HCT116 (cell line): ENCODE results near the gene DTYMK.

Experiments used
- ATF3 ChIP-seq: IDR thresholded peaks from 2 replicates; pipeline ENCODE4 v1.6.1; 2012
- EGR1 ChIP-seq: IDR thresholded peaks from 2 replicates; pipeline ENCODE4 v1.6.1; 2012; ENCODE audit warnings: low read depth
- EZH2 ChIP-seq: fragments of 200-600 bp; sonication (generic); IDR thresholded peaks from 2 replicates; pipeline ENCODE4 v1.6.1; 2017; ENCODE audit warnings: antibody characterized with exemption, mixed run types
- EZH2phosphoT487 ChIP-seq: fragments of 200-600 bp; IDR thresholded peaks from 2 replicates; pipeline ENCODE4 v1.6.1; 2018; ENCODE audit warnings: antibody characterized with exemption, borderline replicate concordance
- FOSL1 ChIP-seq: IDR thresholded peaks from 2 replicates; pipeline ENCODE4 v1.6.1; 2012; ENCODE audit warnings: low read depth
- POLR2A ChIP-seq: IDR thresholded peaks from 2 replicates; pipeline ENCODE4 v1.7.0; 2011; ENCODE audit warnings: borderline replicate concordance; ENCODE audit not compliant: insufficient read depth, insufficient read length; ENCODE audit errors: extremely low read depth
- POLR2AphosphoS5 ChIP-seq: IDR thresholded peaks from 2 replicates; pipeline ENCODE4 v1.6.1; 2011; ENCODE audit warnings: mild to moderate bottlenecking, low read depth, low read length, moderate library complexity
- RAD21 ChIP-seq: IDR thresholded peaks from 2 replicates; pipeline ENCODE4 v1.6.1; 2012; ENCODE audit warnings: low read depth, mild to moderate bottlenecking
- SIN3A ChIP-seq: IDR thresholded peaks from 2 replicates; pipeline ENCODE4 v1.6.1; 2012; ENCODE audit warnings: low read depth
- ZFX ChIP-seq: fragments of 450-650 bp; IDR thresholded peaks from 2 replicates; pipeline ENCODE4 v1.6.1; 2017
- ZNF274 ChIP-seq: fragments of 200-500 bp; sonication (Bioruptor generic); IDR thresholded peaks from 2 replicates; pipeline ENCODE4 v1.6.1; 2014; ENCODE audit warnings: mild to moderate bottlenecking, low read depth, low read length, inconsistent platforms
- TF ChIP-seq, protein P1 (sequence below): IDR thresholded peaks from 2 replicates; pipeline ENCODE4 v1.6.1; 2012
- TF ChIP-seq, protein P2 (sequence below), 3 experiments: fragments of 200-600 bp in 1 of 3; sonication (generic) in 1 of 3; IDR thresholded peaks in 2 of 3; conservative IDR thresholded peaks in 1 of 3; 2 replicates each; pipeline ENCODE4 v1.5.1; 2012 to 2017; ENCODE audit warnings: low read depth in 2 of 3, low read length in 2 of 3, antibody characterized with exemption in 1 of 3, borderline replicate concordance in 1 of 3, control low read depth in 1 of 3, mild to moderate bottlenecking in 1 of 3, mixed read lengths in 1 of 3, mixed run types in 1 of 3, moderate library complexity in 1 of 3; ENCODE audit not compliant: insufficient read depth in 1 of 3
- TF ChIP-seq, protein P3 (sequence below): IDR thresholded peaks from 2 replicates; pipeline ENCODE4 v1.6.1; 2012; ENCODE audit warnings: low read depth

GRCh38 chr2:241645056-241645914 lies 41.3 kb downstream of the DTYMK start:
- TF ChIP-seq ZFX = no peak
- TF ChIP-seq, protein P1, sequence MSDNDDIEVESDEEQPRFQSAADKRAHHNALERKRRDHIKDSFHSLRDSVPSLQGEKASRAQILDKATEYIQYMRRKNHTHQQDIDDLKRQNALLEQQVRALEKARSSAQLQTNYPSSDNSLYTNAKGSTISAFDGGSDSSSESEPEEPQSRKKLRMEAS = no peak
- TF ChIP-seq EZH2phosphoT487 = no peak
- TF ChIP-seq RAD21 = no peak
- no peak for TF ChIP-seq POLR2A
- TF ChIP-seq, protein P2, sequence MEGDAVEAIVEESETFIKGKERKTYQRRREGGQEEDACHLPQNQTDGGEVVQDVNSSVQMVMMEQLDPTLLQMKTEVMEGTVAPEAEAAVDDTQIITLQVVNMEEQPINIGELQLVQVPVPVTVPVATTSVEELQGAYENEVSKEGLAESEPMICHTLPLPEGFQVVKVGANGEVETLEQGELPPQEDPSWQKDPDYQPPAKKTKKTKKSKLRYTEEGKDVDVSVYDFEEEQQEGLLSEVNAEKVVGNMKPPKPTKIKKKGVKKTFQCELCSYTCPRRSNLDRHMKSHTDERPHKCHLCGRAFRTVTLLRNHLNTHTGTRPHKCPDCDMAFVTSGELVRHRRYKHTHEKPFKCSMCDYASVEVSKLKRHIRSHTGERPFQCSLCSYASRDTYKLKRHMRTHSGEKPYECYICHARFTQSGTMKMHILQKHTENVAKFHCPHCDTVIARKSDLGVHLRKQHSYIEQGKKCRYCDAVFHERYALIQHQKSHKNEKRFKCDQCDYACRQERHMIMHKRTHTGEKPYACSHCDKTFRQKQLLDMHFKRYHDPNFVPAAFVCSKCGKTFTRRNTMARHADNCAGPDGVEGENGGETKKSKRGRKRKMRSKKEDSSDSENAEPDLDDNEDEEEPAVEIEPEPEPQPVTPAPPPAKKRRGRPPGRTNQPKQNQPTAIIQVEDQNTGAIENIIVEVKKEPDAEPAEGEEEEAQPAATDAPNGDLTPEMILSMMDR (IDR thresholded peaks at IDR 0.05 in 2 of 3, conservative IDR thresholded peaks at IDR 0.05 in 1 of 3; ENCODE audit: borderline replicate concordance in 1 of 3, insufficient read depth in 1 of 3, low read depth in 2 of 3, low read length in 2 of 3) = no peak
- TF ChIP-seq ZNF274 = no peak
- TF ChIP-seq POLR2AphosphoS5 = no peak
- no peak for TF ChIP-seq ATF3
- TF ChIP-seq EGR1 = no peak
- TF ChIP-seq EZH2 = no peak
- TF ChIP-seq SIN3A = no peak
- TF ChIP-seq, protein P3, sequence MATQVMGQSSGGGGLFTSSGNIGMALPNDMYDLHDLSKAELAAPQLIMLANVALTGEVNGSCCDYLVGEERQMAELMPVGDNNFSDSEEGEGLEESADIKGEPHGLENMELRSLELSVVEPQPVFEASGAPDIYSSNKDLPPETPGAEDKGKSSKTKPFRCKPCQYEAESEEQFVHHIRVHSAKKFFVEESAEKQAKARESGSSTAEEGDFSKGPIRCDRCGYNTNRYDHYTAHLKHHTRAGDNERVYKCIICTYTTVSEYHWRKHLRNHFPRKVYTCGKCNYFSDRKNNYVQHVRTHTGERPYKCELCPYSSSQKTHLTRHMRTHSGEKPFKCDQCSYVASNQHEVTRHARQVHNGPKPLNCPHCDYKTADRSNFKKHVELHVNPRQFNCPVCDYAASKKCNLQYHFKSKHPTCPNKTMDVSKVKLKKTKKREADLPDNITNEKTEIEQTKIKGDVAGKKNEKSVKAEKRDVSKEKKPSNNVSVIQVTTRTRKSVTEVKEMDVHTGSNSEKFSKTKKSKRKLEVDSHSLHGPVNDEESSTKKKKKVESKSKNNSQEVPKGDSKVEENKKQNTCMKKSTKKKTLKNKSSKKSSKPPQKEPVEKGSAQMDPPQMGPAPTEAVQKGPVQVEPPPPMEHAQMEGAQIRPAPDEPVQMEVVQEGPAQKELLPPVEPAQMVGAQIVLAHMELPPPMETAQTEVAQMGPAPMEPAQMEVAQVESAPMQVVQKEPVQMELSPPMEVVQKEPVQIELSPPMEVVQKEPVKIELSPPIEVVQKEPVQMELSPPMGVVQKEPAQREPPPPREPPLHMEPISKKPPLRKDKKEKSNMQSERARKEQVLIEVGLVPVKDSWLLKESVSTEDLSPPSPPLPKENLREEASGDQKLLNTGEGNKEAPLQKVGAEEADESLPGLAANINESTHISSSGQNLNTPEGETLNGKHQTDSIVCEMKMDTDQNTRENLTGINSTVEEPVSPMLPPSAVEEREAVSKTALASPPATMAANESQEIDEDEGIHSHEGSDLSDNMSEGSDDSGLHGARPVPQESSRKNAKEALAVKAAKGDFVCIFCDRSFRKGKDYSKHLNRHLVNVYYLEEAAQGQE = no peak
- TF ChIP-seq FOSL1 = no peak
